HepG2 (cell line): Measurements from ENCODE around the gene GPR4. TPM values are rescaled to one million over a fixed set of nuclear protein-coding genes. Genes with fewer than 3 reads are reported as not detected.
A peak's percentile ranks its signal among the peaks of the same experiment; 100 is the strongest.

Source experiments
- BCL6 ChIP-seq: IDR thresholded peaks from 2 replicates; pipeline ENCODE4 v1.6.1; 2016; ENCODE audit warnings: missing genetic modification reagents, missing compliant biosample characterization
- CSRNP2 ChIP-seq: sonication (generic); formaldehyde crosslinking; conservative IDR thresholded peaks from 2 replicates; pipeline ENCODE4 v1.8.0; 2022; ENCODE audit warnings: low read depth, missing genetic modification reagents
- IKZF1 ChIP-seq: fragments of 450-650 bp; IDR thresholded peaks from 2 replicates; pipeline ENCODE4 v1.7.1; 2016
- NAIF1 ChIP-seq: sonication (generic); formaldehyde crosslinking; IDR thresholded peaks from 2 replicates; pipeline ENCODE4 v1.5.0; 2020; ENCODE audit warnings: mild to moderate bottlenecking, missing genetic modification reagents, borderline replicate concordance
- NONO ChIP-seq, 2 experiments: fragments of 450-650 bp in 1 of 2; sonication (generic) in 1 of 2; formaldehyde crosslinking in 1 of 2; IDR thresholded peaks in 1 of 2; conservative IDR thresholded peaks in 1 of 2; 2 replicates each; pipeline versions ENCODE4 v1.6.1 to v1.8.0; 2017 to 2022; ENCODE audit warnings: mild to moderate bottlenecking in 1 of 2, missing genetic modification reagents in 1 of 2, moderate library complexity in 1 of 2
- NR3C1 ChIP-seq: sonication (generic); formaldehyde crosslinking; IDR thresholded peaks from 2 replicates; pipeline ENCODE4 v1.4.0; 2020; ENCODE audit warnings: missing genetic modification reagents
- PCBP2 ChIP-seq: fragments of 200-400 bp; formaldehyde crosslinking; optimal IDR thresholded peaks from 2 replicates; pipeline ENCODE3; 2018; ENCODE audit warnings: low read length, low read depth; ENCODE audit not compliant: poor library complexity, severe bottlenecking
- RFX3 ChIP-seq: IDR thresholded peaks from 2 replicates; pipeline ENCODE4 v1.6.1; 2016; ENCODE audit warnings: missing biosample characterization, missing genetic modification reagents
- RFXANK ChIP-seq: IDR thresholded peaks from 2 replicates; pipeline ENCODE4 v1.6.1; 2016
- STAT6 ChIP-seq: sonication (generic); formaldehyde crosslinking; IDR thresholded peaks from 2 replicates; pipeline ENCODE4 v1.4.0; 2020; ENCODE audit warnings: missing genetic modification reagents, mild to moderate bottlenecking, borderline replicate concordance
- YY1 ChIP-seq: IDR thresholded peaks from 2 replicates; pipeline ENCODE4 v1.6.1; 2011; ENCODE audit warnings: low read length, low read depth, moderate library complexity, mild to moderate bottlenecking; ENCODE audit not compliant: insufficient read depth, insufficient replicate concordance
- ZBTB2 ChIP-seq: sonication (generic); formaldehyde crosslinking; IDR thresholded peaks from 2 replicates; pipeline ENCODE4 v1.8.0; 2022; ENCODE audit warnings: low read depth, missing genetic modification reagents
- ZBTB7B ChIP-seq: sonication (generic); formaldehyde crosslinking; IDR thresholded peaks from 2 replicates; pipeline ENCODE4 v1.4.0; 2020; ENCODE audit warnings: missing genetic modification reagents
- ZBTB8A ChIP-seq: sonication (generic); formaldehyde crosslinking; IDR thresholded peaks from 2 replicates; pipeline ENCODE4 v1.4.0; 2020; ENCODE audit warnings: mild to moderate bottlenecking, low read depth, missing genetic modification reagents, borderline replicate concordance
- ZFP91 ChIP-seq: sonication (generic); formaldehyde crosslinking; IDR thresholded peaks from 2 replicates; pipeline ENCODE4 v1.9.0; 2022; ENCODE audit warnings: missing genetic modification reagents, mild to moderate bottlenecking, borderline replicate concordance
- ZNF777 ChIP-seq: sonication (generic); formaldehyde crosslinking; IDR thresholded peaks from 2 replicates; pipeline ENCODE4 v1.4.0; 2020; ENCODE audit warnings: missing genetic modification reagents
- ZNF782 ChIP-seq: sonication (generic); formaldehyde crosslinking; IDR thresholded peaks from 2 replicates; pipeline ENCODE4 v1.4.0; 2020; ENCODE audit warnings: missing genetic modification reagents, mild to moderate bottlenecking, borderline replicate concordance
- polyA plus RNA-seq, 8 experiments: library from polyadenylated mRNA; depleted of rRNA in 3 of 8; stranded (reverse) in 7 of 8; unstranded in 1 of 8; fragments of >200 nt; fragmentation: Illumina TruSeq in 4 of 8; extraction: Trizol in 4 of 8; gene quantifications; 2 replicates each; pipeline versions ENCODE4 v1.2.1 to v1.2.3, GENCODE V29; 2011 to 2016; ENCODE audit warnings: low read depth in 4 of 8, missing spikeins in 1 of 8, mixed read lengths in 1 of 8; ENCODE audit not compliant: insufficient read depth in 1 of 8
- total RNA-seq, 5 experiments: library from RNA; depleted of rRNA; stranded (reverse); fragments of >200 nt; fragmentation: Illumina TruSeq; extraction: Trizol; gene quantifications; 2 replicates each; pipeline ENCODE4 v1.2.3, GENCODE V29; 2016; ENCODE audit warnings: low read depth in 1 of 5

GPR4 gene
- total and polyA plus RNA-seq, 2 of the 13 experiments (the other 11 are each of a cell fraction or from before 2014, with no cell fraction given), result 0.15 TPM; not detected in 1

GRCh38 chr19:45607071-45608029 is 5.3 kb upstream of the GPR4 start (continued):
- no peak for TF ChIP-seq ZNF782 (CRISPR knock-in tag)
- TF ChIP-seq RFX3 (CRISPR knock-in tag), result no peak
- no peak for TF ChIP-seq ZBTB2 (CRISPR knock-in tag)
- peak; percentile 33 for TF ChIP-seq PCBP2
- TF ChIP-seq CSRNP2 (CRISPR knock-in tag), result no peak
- no peak for TF ChIP-seq RFXANK (CRISPR knock-in tag)
- no peak for TF ChIP-seq NAIF1 (CRISPR knock-in tag)
- peak; percentile 43 for TF ChIP-seq YY1
- no peak; the same call in 1 of the 2 replicates for TF ChIP-seq BCL6
- TF ChIP-seq IKZF1, result no peak
- no peak for TF ChIP-seq ZBTB8A
- TF ChIP-seq NR3C1 (CRISPR knock-in tag), result no peak
- no peak for TF ChIP-seq ZFP91 (CRISPR knock-in tag)
- TF ChIP-seq NONO (IDR thresholded peaks at IDR 0.05), result no peak
- no peak for TF ChIP-seq NONO (CRISPR knock-in tag; conservative IDR thresholded peaks at IDR 0.05)
- TF ChIP-seq ZNF777 (CRISPR knock-in tag), result no peak
- TF ChIP-seq STAT6 (CRISPR knock-in tag), result no peak
- no peak; the same call in 1 of the 2 replicates for TF ChIP-seq ZBTB7B (CRISPR knock-in tag)
